Caco-2 (cell line): ENCODE results near the gene CTSS. TPM values are rescaled to one million over a fixed set of nuclear protein-coding genes. Genes with fewer than 3 reads are reported as not detected.
A peak's percentile ranks its signal among the peaks of the same experiment; 100 is the strongest.

Experiments
- BruUV-seq: library from RNA; stranded (reverse); fragments of 400-500 nt; replicated peaks from 2 replicates; lab custom pipeline; 2021; lab: Mats Ljungman, UMichigan
- CTCF ChIA-PET: fragments of 300-600 bp; sonication (Branson Sonifier 250); formaldehyde crosslinking; loops from one replicate; lab custom pipeline; 2022; ENCODE audit warnings: antibody characterized with exemption; lab: Charles Lee
- POLR2A ChIA-PET: fragments of 300-600 bp; sonication (Branson Sonifier 250); formaldehyde crosslinking; loops from one replicate; lab custom pipeline; 2022; ENCODE audit warnings: antibody characterized with exemption; lab: Charles Lee
- DNase-seq, 2 experiments: peaks; one replicate each; pipeline versions ENCODE4 v3.0.0 to v3.0.0-alpha.2; 2020 to 2022
- H3K27me3 ChIP-seq: replicated peaks from 2 replicates; pipeline ENCODE4 v1.6.0; 2011; ENCODE audit warnings: low read length; ENCODE audit not compliant: control insufficient read depth, insufficient read depth
- H3K36me3 ChIP-seq: 2 replicates; pipeline ENCODE4 v1.5.1; 2011; ENCODE audit warnings: low read length; ENCODE audit not compliant: control insufficient read depth, insufficient read depth
- H3K4me1 ChIP-seq: fragments of 250-450 bp; sonication (Bioruptor Pico); 2 replicates; pipeline ENCODE4 v1.5.1; 2020; ENCODE audit warnings: mild to moderate bottlenecking
- H3K4me3 ChIP-seq: 2 replicates; pipeline ENCODE4 v1.5.1; 2011; ENCODE audit warnings: low read depth, mild to moderate bottlenecking, control low read depth, low read length
- H3K9me3 ChIP-seq: fragments of 250-450 bp; sonication (Bioruptor Pico); 2 replicates; pipeline ENCODE4 v1.5.1; 2020; ENCODE audit warnings: mild to moderate bottlenecking, moderate library complexity
- H3K27ac Mint-ChIP-seq: one replicate; pipeline ENCODE4 v1.8.0; 2022; ENCODE audit warnings: mixed read lengths; ENCODE audit not compliant: unreplicated experiment
- H3K27me3 Mint-ChIP-seq: one replicate; pipeline ENCODE4 v1.8.0; 2022; ENCODE audit warnings: mixed read lengths; ENCODE audit not compliant: insufficient read depth, unreplicated experiment
- H3K36me3 Mint-ChIP-seq: one replicate; pipeline ENCODE4 v1.8.0; 2022; ENCODE audit warnings: mild to moderate bottlenecking, mixed read lengths; ENCODE audit not compliant: insufficient read depth, unreplicated experiment
- H3K4me1 Mint-ChIP-seq: one replicate; pipeline ENCODE4 v1.8.0; 2022; ENCODE audit warnings: low read depth, mixed read lengths; ENCODE audit not compliant: unreplicated experiment
- H3K4me3 Mint-ChIP-seq: one replicate; pipeline ENCODE4 v1.8.0; 2022; ENCODE audit warnings: mild to moderate bottlenecking, moderate library complexity, mixed read lengths; ENCODE audit not compliant: unreplicated experiment
- H3K9me3 Mint-ChIP-seq: one replicate; pipeline ENCODE4 v1.8.0; 2022; ENCODE audit warnings: mixed read lengths; ENCODE audit not compliant: unreplicated experiment
- intact Hi-C: fragments of 100-400 bp; cut with micrococcal nuclease; formaldehyde crosslinking; loops from one replicate; pipeline ENCODE4 v1.10.0; 2022; ENCODE audit not compliant: unreplicated experiment
- total RNA-seq: library from RNA; stranded (reverse); gene quantifications from 2 replicates; pipeline ENCODE4 v1.2.3, GENCODE V29; 2022
- TF ChIP-seq, protein P1 (sequence below), 2 experiments: fragments of 200-600 bp in 1 of 2; IDR thresholded peaks; 1 replicate in 1 of 2; 2 replicates in 1 of 2; pipeline versions ENCODE4 v1.5.1 to v1.8.0; 2011 to 2022; ENCODE audit warnings: antibody characterized with exemption in 1 of 2, control low read depth in 1 of 2, inconsistent platforms in 1 of 2, low read depth in 1 of 2, low read length in 1 of 2, mild to moderate bottlenecking in 1 of 2, moderate library complexity in 1 of 2; ENCODE audit not compliant: insufficient read depth in 1 of 2, severe bottlenecking in 1 of 2, unreplicated experiment in 1 of 2

Gene CTSS
- total RNA-seq, 1 experiment from 2014 or later = 0.84 TPM

DNA sequence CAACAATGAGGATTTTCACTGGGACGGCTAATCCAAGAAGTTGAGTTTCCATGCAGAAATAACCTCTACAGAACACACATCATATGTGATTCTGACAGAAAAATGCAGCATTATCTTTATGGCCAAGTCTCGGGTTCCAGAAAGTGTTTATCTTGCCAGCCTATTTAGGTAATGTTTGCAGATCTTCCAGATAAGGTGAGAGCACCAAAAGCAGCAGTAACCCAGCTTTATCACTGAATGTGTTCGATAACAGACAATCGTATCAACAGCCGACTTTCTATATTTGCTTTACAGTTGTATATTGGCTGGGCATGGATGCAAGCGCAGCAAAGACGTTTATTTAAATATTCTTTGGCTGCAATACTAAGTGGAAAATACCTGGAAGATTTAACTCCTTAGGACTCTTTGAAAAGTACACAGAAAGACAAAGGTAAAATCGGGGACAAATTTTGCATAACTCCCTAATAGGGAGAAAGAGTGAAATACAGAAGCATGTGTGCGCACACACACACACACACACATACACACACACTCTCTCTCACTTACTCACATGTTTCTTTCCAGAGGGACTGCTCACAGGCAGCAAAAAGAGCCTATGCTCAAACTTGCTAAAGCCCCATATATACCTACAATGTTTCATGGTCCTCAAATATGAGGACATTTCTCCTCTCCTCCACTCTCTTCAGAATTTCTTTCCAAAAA, 45.5 kb upstream of the CTSS start:
- no TSS peak for BruUV-seq
- Histone ChIP-seq H3K4me1 (peaks cover 27% of the 10 kb centered on the region), H3K4me3 (no peak overlapping the region), H3K36me3 (no peaks in the 10 kb centered on the region; the same call in 1 of the 2 replicates), H3K9me3 (no peaks in the 10 kb centered on the region), H3K27me3 (no peaks in the 10 kb centered on the region)
- TF ChIP-seq, protein P1, sequence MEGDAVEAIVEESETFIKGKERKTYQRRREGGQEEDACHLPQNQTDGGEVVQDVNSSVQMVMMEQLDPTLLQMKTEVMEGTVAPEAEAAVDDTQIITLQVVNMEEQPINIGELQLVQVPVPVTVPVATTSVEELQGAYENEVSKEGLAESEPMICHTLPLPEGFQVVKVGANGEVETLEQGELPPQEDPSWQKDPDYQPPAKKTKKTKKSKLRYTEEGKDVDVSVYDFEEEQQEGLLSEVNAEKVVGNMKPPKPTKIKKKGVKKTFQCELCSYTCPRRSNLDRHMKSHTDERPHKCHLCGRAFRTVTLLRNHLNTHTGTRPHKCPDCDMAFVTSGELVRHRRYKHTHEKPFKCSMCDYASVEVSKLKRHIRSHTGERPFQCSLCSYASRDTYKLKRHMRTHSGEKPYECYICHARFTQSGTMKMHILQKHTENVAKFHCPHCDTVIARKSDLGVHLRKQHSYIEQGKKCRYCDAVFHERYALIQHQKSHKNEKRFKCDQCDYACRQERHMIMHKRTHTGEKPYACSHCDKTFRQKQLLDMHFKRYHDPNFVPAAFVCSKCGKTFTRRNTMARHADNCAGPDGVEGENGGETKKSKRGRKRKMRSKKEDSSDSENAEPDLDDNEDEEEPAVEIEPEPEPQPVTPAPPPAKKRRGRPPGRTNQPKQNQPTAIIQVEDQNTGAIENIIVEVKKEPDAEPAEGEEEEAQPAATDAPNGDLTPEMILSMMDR (IDR thresholded peaks at IDR 0.05; ENCODE audit: insufficient read depth in 1 of 2, low read depth in 1 of 2, low read length in 1 of 2, severe bottlenecking in 1 of 2, unreplicated experiment in 1 of 2) = no peak
- no peak overlapping the region for H3K27ac Mint-ChIP-seq
- no peak overlapping the region for H3K4me3 Mint-ChIP-seq
- DNase-seq = peak; percentile 63 to 72
- H3K9me3 Mint-ChIP-seq = no peaks in the 10 kb centered on the region
- peaks cover 3% of the 10 kb centered on the region for H3K36me3 Mint-ChIP-seq
- POLR2A ChIA-PET = interaction anchor here (0.6 to 1.1 kb wide), 4 partner anchors 114 to 232 kb away, joined by 3 to 7 read pairs (median 4); partner anchors contain the start of genes ENSA, GOLPH3L and MCL1
- H3K4me1 Mint-ChIP-seq = peaks cover 15% of the 10 kb centered on the region
- CTCF ChIA-PET = interaction anchor here (0.6 kb wide), 1 partner anchor 13 kb away, joined by 3 read pairs; no protein-coding TSS in a partner anchor
- intact Hi-C loops = loop anchor here (2.0 to 5.0 kb wide), 3 partner anchors 49 to 114 kb away; partner anchors contain the start of genes ARNT and GOLPH3L
- H3K27me3 Mint-ChIP-seq = no peaks in the 10 kb centered on the region

DNA sequence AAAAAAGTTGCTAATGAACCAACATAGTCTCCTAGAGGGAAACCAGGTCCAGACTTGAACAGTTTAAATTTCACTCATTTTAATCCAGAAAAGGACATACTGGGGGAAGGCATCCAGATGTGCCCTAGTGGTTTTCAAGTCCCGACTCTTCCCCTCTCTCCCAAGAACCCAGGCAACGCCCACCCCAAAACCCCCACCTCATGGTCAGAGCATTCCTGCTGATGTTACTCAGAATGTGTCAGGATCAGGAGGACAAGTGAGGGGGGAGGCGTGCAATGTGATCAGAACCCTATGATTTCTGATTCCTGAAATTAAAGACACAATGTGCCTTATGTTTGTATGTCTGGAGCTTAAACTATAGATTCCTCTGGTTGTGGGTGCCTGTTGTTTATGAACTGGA, 44.1 kb upstream of the CTSS start:
- H3K36me3 ChIP-seq = no peaks in the 10 kb centered on the region; the same call in 1 of the 2 replicates
- TF ChIP-seq, protein P1 (IDR thresholded peaks at IDR 0.05; ENCODE audit: insufficient read depth in 1 of 2, low read depth in 1 of 2, low read length in 1 of 2, severe bottlenecking in 1 of 2, unreplicated experiment in 1 of 2) = no peak
- H3K27ac Mint-ChIP-seq = no peak overlapping the region
- no peaks in the 10 kb centered on the region for H3K27me3 ChIP-seq
- H3K4me3 Mint-ChIP-seq = no peak overlapping the region
- no peaks in the 10 kb centered on the region for H3K36me3 Mint-ChIP-seq
- peaks cover 27% of the 10 kb centered on the region for H3K4me1 ChIP-seq
- peaks cover 18% of the 10 kb centered on the region for H3K4me1 Mint-ChIP-seq
- ChIA-PET POLR2A (no interaction called here), CTCF (no interaction called here)
- no peaks in the 10 kb centered on the region for H3K9me3 Mint-ChIP-seq
- H3K4me3 ChIP-seq = no peak overlapping the region
- intact Hi-C loops = loop anchor here (2.0 to 5.0 kb wide), 3 partner anchors 47 to 112 kb away; partner anchors contain the start of genes ARNT and GOLPH3L
- no TSS peak for BruUV-seq
- H3K9me3 ChIP-seq = no peaks in the 10 kb centered on the region
- no peak for DNase-seq
- H3K27me3 Mint-ChIP-seq = no peaks in the 10 kb centered on the region

DNA sequence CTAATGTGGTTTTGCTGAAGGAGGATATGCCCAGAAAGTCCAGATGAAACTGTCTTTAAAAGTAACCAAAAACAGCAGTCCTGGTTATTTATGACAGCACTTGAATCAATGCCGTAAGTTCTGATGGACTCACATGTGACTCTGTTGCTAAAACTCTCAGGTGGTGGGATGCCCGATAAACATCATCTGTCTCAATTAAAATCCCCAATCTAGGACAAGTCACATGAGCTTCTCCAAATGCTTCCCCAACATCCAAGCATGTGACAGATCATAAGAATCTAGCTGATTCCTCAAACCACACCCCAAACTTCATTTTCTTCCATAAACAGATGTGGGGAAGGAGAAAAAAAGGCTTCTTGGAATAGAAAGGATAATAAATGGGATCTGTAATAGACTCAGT, 43.3 kb upstream of the CTSS start:
- H3K9me3 ChIP-seq = no peaks in the 10 kb centered on the region
- TF ChIP-seq, protein P1 (IDR thresholded peaks at IDR 0.05; ENCODE audit: insufficient read depth in 1 of 2, low read depth in 1 of 2, low read length in 1 of 2, severe bottlenecking in 1 of 2, unreplicated experiment in 1 of 2) = no peak
- ChIA-PET POLR2A (no interaction called here), CTCF (no interaction called here)
- H3K4me1 Mint-ChIP-seq = peaks cover 18% of the 10 kb centered on the region
- H3K27ac Mint-ChIP-seq = no peak overlapping the region
- no peak overlapping the region for H3K4me3 Mint-ChIP-seq
- H3K4me3 ChIP-seq = no peak overlapping the region
- H3K27me3 Mint-ChIP-seq = no peaks in the 10 kb centered on the region
- no peaks in the 10 kb centered on the region for H3K27me3 ChIP-seq
- H3K36me3 ChIP-seq = no peaks in the 10 kb centered on the region; the same call in 1 of the 2 replicates
- no peaks in the 10 kb centered on the region for H3K9me3 Mint-ChIP-seq
- BruUV-seq = no TSS peak
- peaks cover 27% of the 10 kb centered on the region for H3K4me1 ChIP-seq
- intact Hi-C loops = no loop called here
- DNase-seq = no peak
- no peaks in the 10 kb centered on the region for H3K36me3 Mint-ChIP-seq
